HG03439 (cell line): Measurements from ENCODE around the gene FILIP1.

ENCODE experiments used
- ATAC-seq: cut with Tn5 transposase; IDR thresholded peaks from one replicate; pipeline ENCODE4 v1.9.1; 2021; ENCODE audit warnings: mild to moderate bottlenecking, moderate library complexity; ENCODE audit not compliant: unreplicated experiment

The FILIP1 gene

GRCh38 chr6:75301537-75301936, 192.1 kb downstream of the FILIP1 start:
- ATAC-seq, result no peak

DNA sequence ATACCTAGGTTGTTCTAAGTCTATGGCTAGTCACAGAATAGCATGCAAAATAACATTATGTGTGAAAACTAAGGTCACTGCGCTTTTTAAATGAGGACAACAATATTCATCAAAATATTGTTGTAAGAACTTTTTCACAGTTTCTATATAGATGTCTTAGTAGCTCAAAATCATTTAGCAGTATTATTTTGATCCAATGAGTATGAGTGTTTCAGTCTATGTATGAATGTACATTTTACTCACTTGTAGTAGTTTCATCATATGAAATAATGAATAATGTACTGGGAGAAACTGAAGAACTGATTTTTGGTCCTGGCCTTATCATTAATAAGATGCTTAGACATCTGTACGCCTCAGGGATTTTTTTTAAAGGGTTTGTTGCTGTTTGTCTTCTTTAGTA, 192.5 kb downstream of the FILIP1 start:
- ATAC-seq, result no peak

DNA sequence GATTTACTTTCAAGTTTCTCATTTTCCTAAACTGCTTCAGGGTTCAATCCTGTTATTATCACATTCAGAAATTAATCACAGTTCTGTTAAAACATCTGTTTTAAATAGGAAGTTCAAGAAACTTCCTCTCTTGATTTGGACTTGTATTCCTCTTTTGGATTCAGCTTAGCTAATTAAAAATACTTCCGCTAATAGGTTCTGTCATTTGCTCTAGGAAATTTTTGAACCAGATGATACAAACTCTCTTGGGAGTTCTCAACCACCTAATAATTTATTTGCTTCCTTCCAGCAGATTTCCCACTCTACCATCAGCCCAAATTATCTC, 193.1 kb downstream of the FILIP1 start:
- ATAC-seq, result no peak

DNA sequence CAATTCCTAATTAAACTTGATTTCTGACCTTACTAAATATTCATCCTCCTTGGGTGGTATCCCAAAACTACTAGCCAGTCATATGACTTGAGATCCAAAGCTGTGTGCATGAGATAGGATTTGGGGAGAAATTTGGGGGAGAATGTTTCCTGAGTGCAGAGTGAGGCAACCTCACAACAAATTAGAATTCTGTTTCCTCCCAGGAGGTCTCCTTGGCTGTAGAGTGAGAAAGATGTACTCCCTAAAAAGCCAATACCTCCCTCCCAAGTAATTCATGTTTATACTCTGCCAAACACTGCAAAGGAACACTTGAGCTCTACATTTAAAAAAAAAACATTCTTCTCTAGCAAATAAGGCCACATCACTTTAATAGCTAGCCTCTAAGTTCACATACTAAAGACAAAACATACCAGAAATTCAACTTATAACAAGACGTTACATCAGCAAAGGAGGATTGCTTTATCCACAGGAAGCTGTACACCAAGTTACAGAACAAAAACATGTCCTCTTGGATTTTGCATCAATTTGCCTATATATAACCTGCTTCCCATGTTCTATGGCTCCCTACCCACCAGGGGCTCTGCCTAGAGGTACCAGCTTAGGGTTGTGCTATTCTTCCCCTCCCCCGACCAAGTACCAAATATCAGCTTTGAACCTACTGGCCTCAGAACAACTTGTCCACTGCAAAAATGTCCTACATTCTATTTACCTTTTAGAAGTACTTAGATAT, 193.6 kb downstream of the FILIP1 start:
- no peak for ATAC-seq

- ATAC-seq, result no peak
Measured at GRCh38 chr6:75296811-75297779, 196.5 kb downstream of the FILIP1 start.

GRCh38 chr6:75292555-75292954, 201.0 kb downstream of the FILIP1 start:
- ATAC-seq, result no peak

DNA sequence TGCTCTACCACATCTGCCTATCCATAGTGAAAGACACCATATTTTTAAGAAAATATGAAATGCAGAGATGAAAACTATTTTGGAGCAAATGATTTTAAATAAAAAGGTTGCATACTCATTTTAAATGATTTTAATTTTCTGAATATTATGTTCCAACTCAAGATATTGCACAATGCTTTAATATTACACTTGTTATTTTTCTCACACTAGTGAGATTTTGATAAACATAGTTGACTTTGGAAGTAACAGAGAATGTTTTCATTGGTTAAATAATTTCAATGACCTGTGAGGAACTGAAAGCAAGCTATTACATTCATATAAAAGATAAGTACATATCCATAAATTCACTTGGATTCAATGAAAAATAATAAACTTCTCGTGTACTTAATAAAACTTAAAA, 201.9 kb downstream of the FILIP1 start:
- ATAC-seq, result no peak

DNA sequence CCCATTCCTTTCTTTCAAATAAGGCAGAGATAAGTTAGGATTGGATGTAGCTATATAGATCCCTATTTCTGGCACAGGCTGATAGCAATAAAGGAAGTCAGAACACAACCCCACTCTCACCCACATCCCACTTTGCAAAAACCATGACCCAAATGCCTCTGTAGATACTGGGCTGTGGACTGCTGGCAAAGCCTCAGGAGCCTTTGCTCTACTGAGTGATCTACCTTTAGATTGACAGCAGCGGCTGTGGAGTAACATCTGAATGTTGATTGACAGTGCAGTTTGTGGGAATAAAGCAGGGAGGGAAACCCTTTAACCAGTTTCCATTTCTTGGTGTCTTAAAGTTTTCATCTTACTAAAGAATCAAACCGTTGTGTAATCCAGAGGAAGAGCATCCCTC, 202.3 kb downstream of the FILIP1 start:
- no peak for ATAC-seq

DNA sequence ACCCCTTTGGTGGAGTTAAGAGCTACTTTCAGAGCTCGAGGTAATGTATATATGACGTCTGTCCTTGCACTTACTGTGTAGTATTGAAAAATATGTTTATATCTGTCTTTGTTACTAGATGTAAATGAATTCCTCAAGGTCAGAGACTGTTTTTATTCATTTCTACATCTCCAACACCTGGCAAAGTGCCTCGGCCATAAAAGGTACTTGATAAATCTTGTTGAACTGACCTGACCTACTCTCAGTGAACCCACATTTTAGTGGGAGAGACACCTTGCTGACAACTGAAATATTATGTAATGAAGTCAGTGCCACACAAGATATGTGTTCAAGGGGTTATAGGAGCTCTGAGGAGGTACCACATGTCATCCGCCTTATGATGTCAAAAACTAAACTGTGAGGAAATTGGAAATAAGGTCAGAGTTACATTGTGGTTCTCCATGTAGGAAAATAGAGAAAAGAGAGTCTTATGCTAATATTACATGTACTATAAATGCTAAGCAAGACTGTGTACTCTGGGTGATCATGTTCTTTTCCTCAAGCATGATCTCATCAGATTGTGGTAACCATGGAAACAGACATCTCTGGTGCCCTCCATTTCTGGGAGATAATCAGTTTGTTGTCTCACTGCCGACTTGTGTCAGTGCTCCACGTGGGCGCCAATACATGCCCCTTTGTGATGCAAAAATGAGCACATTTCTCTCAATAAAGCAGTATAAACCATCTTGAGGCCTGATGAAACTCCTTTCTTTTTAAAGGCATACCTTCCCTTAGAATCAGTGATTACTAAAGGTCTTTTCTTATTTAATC, 203.3 kb downstream of the FILIP1 start:
- ATAC-seq, result no peak

GRCh38 chr6:75288023-75288422, 205.6 kb downstream of the FILIP1 start:
- ATAC-seq, result no peak

- no peak for ATAC-seq
Measured at GRCh38 chr6:75287424-75287823, 206.2 kb downstream of the FILIP1 start.

DNA sequence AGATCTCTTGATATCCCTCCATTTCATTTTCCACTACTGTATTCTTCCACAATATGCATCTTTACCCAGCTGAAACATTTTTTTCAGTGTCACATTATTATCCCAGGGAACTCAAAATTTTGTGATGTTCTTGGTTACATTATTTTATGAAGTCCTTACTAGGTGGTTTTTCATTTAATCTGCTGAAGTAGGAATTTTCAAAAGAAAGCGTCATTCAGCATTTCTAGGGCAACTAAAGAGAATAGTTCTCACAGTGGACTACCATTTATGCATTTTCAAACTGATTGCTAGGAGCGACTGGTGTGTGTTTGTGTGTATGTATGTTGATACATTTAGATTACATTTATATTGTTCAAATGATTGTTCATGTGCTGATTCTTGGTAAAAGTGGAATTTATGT, 206.6 kb downstream of the FILIP1 start:
- ATAC-seq, result no peak

DNA sequence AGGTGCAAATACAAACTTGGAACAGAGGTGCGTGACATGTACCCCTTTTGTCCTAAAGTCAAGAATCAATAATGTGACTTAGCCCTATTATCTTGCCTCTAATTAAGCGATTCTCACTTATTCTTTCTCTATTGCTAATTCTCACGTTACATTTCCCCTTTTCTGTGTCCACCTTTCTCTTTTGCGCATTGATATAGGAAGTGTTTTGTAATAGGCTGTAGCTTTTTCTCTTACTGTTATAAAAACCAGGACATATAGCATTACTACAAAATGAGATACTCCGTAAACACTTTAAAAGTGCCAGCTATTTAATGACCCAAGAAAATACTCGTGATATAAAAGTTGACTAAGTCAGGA, 208.3 kb downstream of the FILIP1 start:
- ATAC-seq, result peak; percentile 5

DNA sequence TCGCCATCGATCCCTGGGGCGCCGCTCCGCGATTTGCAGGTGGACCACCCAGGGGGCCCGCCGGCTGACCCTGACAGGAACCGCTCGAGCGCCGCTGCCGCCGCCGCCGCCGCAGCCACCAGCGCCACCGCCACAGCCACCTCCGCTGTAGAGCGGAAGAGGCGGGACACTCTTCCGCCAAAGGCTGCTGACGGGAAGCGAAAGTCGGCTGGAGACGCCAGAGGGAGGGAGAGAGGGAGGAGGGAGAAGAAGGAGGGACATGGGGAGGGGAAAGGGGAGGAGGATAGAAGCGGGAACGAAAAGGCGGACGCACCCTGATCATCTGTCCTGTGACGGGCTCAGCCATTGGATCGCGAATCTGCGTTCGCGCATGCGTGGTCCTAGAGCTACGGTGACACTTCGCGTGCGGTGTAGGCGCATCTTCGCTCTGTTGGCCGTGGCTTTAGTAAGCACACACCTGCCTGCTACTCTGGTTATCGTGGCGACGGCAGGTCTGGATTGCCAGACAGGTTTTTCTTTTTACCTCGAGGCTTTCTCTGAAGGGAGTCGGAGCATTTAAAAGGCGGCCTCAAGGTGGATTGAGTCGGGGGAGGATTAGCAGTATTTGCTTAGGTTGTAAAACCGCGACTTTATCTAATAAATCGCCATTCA, 208.8 kb downstream of the FILIP1 start, which contains the start of gene TMEM30A:
TSS of gene TMEM30A (minus strand) at position 161 of the 651 bp plus-strand sequence. CDS start at position 7, 154 bp downstream.
- peak; percentile 93 for ATAC-seq

GRCh38 chr6:75283907-75284631, 209.5 kb downstream of the FILIP1 start:
- peak; percentile 30 for ATAC-seq

DNA sequence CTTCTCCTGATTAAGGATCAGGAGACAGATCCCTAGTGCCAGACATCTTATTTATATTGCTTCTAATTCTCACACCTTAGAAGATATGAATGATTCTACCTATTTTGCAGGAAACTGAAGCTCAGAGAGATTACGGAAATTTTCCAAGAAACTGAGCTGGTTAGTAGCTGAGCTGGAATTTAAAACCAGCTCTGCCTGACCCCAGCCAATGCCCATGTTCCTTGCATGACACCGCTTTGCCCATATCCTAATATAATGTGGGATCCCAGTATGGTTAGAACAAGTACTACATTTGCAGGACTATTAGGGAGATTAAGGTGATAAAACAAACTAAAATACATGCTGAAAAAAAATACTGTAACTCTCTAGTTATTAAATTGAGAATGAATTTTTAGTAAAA, 210.9 kb downstream of the FILIP1 start:
- ATAC-seq, result no peak

DNA sequence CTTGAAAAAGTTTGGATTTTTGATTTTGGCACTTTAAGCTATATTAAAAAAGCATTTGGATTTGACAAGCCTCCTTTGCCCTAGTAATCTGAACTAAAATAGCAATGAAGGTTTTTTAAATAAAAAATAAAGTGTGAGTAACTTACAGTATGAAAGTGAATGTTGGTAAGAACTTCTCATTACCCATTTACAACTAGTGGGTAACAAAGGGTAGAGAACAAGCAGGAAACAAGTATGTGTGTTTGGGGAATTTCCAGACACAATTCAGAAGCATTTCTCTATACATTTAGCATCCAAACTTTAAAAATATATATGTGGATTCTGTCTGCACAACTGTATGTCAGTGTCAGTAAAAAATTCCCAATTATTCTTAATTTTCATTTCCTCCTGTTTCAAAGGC, 211.9 kb downstream of the FILIP1 start:
- ATAC-seq, result no peak

- no peak for ATAC-seq
Measured at GRCh38 chr6:75280131-75280855, 213.3 kb downstream of the FILIP1 start.

- no peak for ATAC-seq
Measured at GRCh38 chr6:75279418-75279817, 214.2 kb downstream of the FILIP1 start.
